Brain microvascular endothelial cell (primary cell): ENCODE results near the gene GRID1.

Experiments used
- DNase-seq: peaks from one replicate; pipeline ENCODE4 v3.0.0-alpha.2; 2020
- H3K27ac ChIP-seq: fragments of 250-450 bp; sonication (Bioruptor Pico); 2 replicates; pipeline ENCODE4 v1.5.1; 2020; ENCODE audit warnings: mild to moderate bottlenecking, moderate library complexity
- H3K27me3 ChIP-seq: fragments of 250-450 bp; sonication (Bioruptor Pico); replicated peaks from 2 replicates; pipeline ENCODE4 v1.5.1; 2020; ENCODE audit warnings: mild to moderate bottlenecking
- H3K36me3 ChIP-seq: fragments of 250-450 bp; sonication (Bioruptor Pico); replicated peaks from 2 replicates; pipeline ENCODE4 v1.5.1; 2020; ENCODE audit warnings: mild to moderate bottlenecking
- H3K4me3 ChIP-seq: 2 replicates; pipeline ENCODE4 v1.5.1; 2011; ENCODE audit warnings: low read depth, mild to moderate bottlenecking, control low read depth, low read length, moderate library complexity
- CTCF ChIP-seq: IDR thresholded peaks from 2 replicates; pipeline ENCODE4 v1.5.1; 2011; ENCODE audit warnings: low read depth, mild to moderate bottlenecking, moderate library complexity, low read length, control low read depth, inconsistent platforms; ENCODE audit errors: missing control alignments
- in situ Hi-C: cut with HindIII; loops from 2 replicates; pipeline ENCODE4 v1.10.0; 2017; ENCODE audit warnings: low sequenced_read_pairs, low pct_ligation_motif_present

GRID1 gene

GRCh38 chr10:86225103-86225782 lies 141.4 kb downstream of the GRID1 start:
- TF ChIP-seq CTCF: no peak
- no peak overlapping the region for H3K4me3 ChIP-seq
- in situ Hi-C loops: no loop called here
- H3K27me3 ChIP-seq: no peaks in the 10 kb centered on the region
- H3K27ac ChIP-seq: no peak overlapping the region
- peak; percentile 22 for DNase-seq
- no peaks in the 10 kb centered on the region for H3K36me3 ChIP-seq

GRCh38 chr10:86224354-86225102 lies 142.1 kb downstream of the GRID1 start:
- H3K27ac ChIP-seq: no peak overlapping the region
- no peak for TF ChIP-seq CTCF
- H3K36me3 ChIP-seq: no peaks in the 10 kb centered on the region
- no peak overlapping the region for H3K4me3 ChIP-seq
- H3K27me3 ChIP-seq: no peaks in the 10 kb centered on the region
- no peak for DNase-seq
- in situ Hi-C loops: no loop called here

GRCh38 chr10:86223256-86223655 lies 143.3 kb downstream of the GRID1 start:
- Histone ChIP-seq H3K27ac (no peak overlapping the region), H3K4me3 (no peak overlapping the region), H3K27me3 (no peaks in the 10 kb centered on the region), H3K36me3 (no peaks in the 10 kb centered on the region)
- in situ Hi-C loops: no loop called here
- DNase-seq: no peak
- TF ChIP-seq CTCF: no peak

- DNase-seq: no peak
- H3K27ac ChIP-seq: no peak overlapping the region
- no peaks in the 10 kb centered on the region for H3K27me3 ChIP-seq
- no peak for TF ChIP-seq CTCF
- H3K36me3 ChIP-seq: no peaks in the 10 kb centered on the region
- no peak overlapping the region for H3K4me3 ChIP-seq
- in situ Hi-C loops: no loop called here
Measured at GRCh38 chr10:86222687-86223086, 143.9 kb downstream of the GRID1 start.

GRCh38 chr10:86222336-86222650 lies 144.3 kb downstream of the GRID1 start:
- Histone ChIP-seq H3K36me3 (no peaks in the 10 kb centered on the region), H3K27ac (no peak overlapping the region), H3K27me3 (no peaks in the 10 kb centered on the region), H3K4me3 (no peak overlapping the region)
- in situ Hi-C loops: no loop called here
- DNase-seq: no peak
- TF ChIP-seq CTCF: no peak
